Measurements from ENCODE around the gene TREX2. TPM values are rescaled to one million over a fixed set of nuclear protein-coding genes. Genes with fewer than 3 reads are reported as not detected.

Gene TREX2
- total and polyA plus RNA-seq, 10 of the 15 experiments (the other 5 are each of a cell fraction or from before 2014, with no cell fraction given), result 0.09 to 0.97 (median 0.60) TPM; not detected in 3

- TF ChIP-seq E4F1 (IDR thresholded peaks at IDR 0.05; ENCODE audit: borderline replicate concordance, partially characterized antibody), result no peak
Measured at GRCh38 chrX:153410888-153411254, 35.0 kb downstream of the TREX2 start (continued).

- intact Hi-C loops (cut with micrococcal nuclease; ENCODE audit: unreplicated experiment) (no loop called here), in situ Hi-C loops (cut with MboI) (no loop called here)
- Histone ChIP-seq H3K36me3 (ENCODE audit: control insufficient read depth in 2 of 2, insufficient read depth in 2 of 2, low read length in 1 of 2) (no peaks in the 10 kb centered on the region), H3K9me3 (replicated peaks; ENCODE audit: control insufficient read depth, insufficient read depth, low read length) (no peaks in the 10 kb centered on the region; the same call in 2 of the 3 replicates), H3K4me3 (no peak overlapping the region), H3K4me2 (ENCODE audit: control insufficient read depth, insufficient read depth) (no peak overlapping the region), H3K9ac (ENCODE audit: control insufficient read depth, insufficient read depth, low read length) (no peak overlapping the region), H3K79me2 (ENCODE audit: control insufficient read depth, insufficient read depth, low read length) (no peaks in the 10 kb centered on the region), H4K20me1 (ENCODE audit: control insufficient read depth, insufficient read depth) (no peaks in the 10 kb centered on the region), H2AFZ (ENCODE audit: control insufficient read depth, low read depth, low read length) (no peak overlapping the region), H3K27me3 (replicated peaks in 1 of 2; ENCODE audit: control insufficient read depth in 2 of 2, insufficient read depth in 2 of 2, low read length in 1 of 2) (no peaks in the 10 kb centered on the region), H3K4me1 (ENCODE audit: control insufficient read depth, insufficient read depth, low read length) (no peaks in the 10 kb centered on the region), H3K27ac (ENCODE audit: control insufficient read depth, insufficient read depth) (no peak overlapping the region)
- ChIA-PET RAD21 (ENCODE audit: unreplicated experiment) (no interaction called here), CTCF (no interaction called here), POLR2A (no interaction called here), SMC1A (ENCODE audit: uncharacterized antibody, unreplicated experiment) (no interaction called here)
- BruUV-seq (replicated peaks), result no TSS peak
- ATAC-seq (no peak), DNase-seq (ENCODE audit: low read depth, low spot score) (no peak), FAIRE-seq (no peak)
- 65% methylated on average over 14 of the region's 15 CpGs for WGBS (ENCODE audit: insufficient coverage, insufficient replicate concordance, low lambda C conversion rate, missing lambda C conversion rate)
- TF ChIP-seq RELB (IDR thresholded peaks at IDR 0.05; ENCODE audit: low read depth) (no peak), JUND (IDR thresholded peaks at IDR 0.05; ENCODE audit: low read depth, low read length) (no peak), USF2 (IDR thresholded peaks at IDR 0.05; ENCODE audit: borderline replicate concordance, low read depth, low read length) (no peak), CHD4 (IDR thresholded peaks at IDR 0.05) (no peak), SMARCA5 (IDR thresholded peaks at IDR 0.05) (no peak), PAX8 (IDR thresholded peaks at IDR 0.05) (no peak), ZBTB33 (IDR thresholded peaks at IDR 0.05) (no peak), SREBF1 (IDR thresholded peaks at IDR 0.05; ENCODE audit: low read length) (no peak), CREM (IDR thresholded peaks at IDR 0.05; ENCODE audit: low read depth) (no peak)
Measured at GRCh38 chrX:153410373-153410772, 35.5 kb downstream of the TREX2 start.
